SIG-M5 treated with dmso at 0.1 percent for 504 hours (cell line): Measurements from ENCODE around the gene CLEC7A.

ENCODE experiments used
- DNase-seq: peaks from one replicate; lab custom pipeline; 2025; ENCODE audit not compliant: unreplicated experiment; lab: John Stamatoyannopoulos, UW

CLEC7A gene

DNA sequence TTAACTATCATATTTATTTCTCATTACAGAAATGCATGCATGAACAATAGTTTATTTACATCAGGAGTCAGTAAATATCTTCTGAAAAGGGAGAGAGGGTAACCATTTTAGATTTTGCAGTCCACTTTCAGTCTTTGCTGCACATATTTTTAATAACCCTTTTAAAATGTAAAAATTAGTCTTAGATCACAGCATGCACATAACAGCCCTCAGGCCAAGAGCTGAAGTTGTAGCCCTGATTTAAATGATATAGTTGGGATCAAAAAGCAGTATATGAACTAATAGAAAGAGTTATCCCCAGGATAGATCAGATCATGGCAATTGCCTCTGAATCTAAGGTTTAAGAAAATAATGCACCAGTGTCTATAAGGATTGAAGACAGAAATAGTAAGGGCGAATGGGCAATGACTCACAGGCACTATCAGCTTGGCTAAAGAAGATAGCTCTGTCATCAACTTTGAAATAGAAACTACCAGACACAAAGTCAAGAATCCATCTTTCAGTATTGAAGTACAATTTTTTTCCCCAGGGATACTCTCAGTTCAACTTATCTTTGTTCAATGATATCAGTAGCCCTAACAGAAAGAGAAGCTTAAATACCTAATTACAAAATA lies 13.1 kb upstream of the CLEC7A start:
- DNase-seq, result no peak

- peak; percentile 79 for DNase-seq
Measured at GRCh38 chr12:10140001-10140400, 10.0 kb upstream of the CLEC7A start.

DNA sequence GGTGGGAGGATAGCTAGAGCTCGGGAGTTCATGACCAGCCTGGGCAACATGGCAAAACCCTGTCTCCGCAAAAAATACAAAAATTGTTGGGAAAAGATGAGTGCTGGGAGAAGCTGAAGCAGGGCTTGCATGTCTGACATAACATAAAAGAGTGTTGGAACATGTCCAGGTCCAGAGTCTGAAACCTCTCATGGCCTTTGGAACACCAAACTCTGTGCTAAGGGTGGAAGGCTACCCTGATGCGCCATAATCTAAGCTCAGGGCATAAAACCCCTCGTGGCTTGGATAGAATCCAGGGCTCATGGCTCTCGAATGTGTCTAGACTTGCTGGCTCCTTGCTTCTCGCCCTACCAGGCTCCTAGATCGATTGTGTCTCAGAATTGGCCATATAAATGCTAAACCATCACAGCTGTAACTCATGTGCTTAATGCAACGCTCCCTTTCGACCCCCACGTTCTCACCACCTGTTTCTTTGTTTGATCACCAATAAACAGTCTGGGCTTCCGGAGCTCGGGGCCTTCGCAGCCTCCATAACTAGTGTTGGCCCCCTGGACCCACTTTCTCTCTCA lies 6.7 kb upstream of the CLEC7A start:
- DNase-seq, result no peak

GRCh38 chr12:10135126-10135525 lies 5.1 kb upstream of the CLEC7A start:
- DNase-seq, result no peak

GRCh38 chr12:10132850-10133370 lies 2.9 kb upstream of the CLEC7A start:
- DNase-seq, result no peak

DNA sequence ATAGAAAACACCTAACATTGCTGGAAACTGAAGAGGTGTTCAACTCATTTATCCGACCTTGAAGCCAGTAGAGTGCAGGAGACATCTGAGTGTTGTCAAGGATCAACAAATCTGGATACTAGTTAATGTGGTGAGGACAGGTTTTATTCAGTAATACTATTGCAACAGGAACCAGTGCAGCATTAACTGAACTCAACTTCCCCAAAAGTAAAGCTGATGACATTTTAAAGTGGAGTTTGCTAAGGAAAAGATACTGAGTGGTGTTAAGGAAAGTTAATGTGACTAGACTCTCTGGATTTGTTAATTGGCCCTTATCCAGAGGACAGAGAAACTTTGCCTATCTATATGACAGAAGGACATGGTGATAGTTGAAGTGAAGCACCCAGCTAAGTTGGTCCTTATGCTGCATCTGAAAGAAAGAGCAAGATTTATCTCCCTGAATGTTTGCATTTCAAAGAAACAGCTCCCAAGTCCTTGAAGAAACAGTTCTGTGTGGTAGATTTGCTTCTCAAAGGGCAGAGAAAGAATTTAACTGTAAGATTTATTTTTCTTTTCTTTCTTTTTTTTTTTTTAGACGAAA lies 1.2 kb upstream of the CLEC7A start:
- peak; percentile 73 for DNase-seq

DNA sequence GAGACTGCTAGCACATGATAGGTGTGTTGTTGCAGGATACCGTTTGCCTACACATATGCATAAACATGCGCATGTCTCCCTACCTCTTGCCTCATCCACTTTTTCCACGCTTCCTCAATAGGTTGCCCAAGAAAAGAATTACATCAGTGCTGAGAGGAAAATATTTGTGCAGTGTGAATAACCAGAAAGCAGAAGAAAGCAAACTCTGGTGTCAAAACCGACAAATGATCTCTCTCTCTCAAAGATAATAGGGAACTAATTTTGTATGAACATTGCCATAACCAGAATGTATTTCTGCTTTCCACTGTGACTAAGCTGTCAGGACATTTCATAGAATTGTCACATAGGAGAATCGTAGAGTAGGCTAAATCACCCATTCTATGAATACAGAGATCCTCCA lies 1.3 kb downstream of the CLEC7A start:
- DNase-seq, result peak; percentile 100

GRCh38 chr12:10126413-10126812 lies 3.6 kb downstream of the CLEC7A start:
- DNase-seq, result no peak

DNA sequence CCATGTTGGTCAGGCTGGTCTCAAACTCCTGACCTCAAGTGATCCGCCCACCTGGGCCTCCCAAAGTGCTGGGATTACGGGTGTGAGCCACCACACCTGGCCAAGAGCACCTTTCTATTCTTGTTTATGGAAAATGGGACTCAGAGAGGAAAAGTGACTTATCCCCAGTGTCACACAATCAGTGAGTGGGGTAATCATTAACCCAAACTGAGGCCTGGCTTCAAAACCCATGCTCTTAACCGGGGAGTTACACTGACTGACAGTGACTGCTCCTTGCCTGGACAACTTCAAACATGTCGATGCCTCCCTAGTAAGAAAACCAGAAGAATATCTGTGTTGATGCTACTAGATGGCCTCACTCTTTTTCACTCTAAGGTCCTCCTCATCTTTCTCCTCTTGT lies 7.3 kb downstream of the CLEC7A start:
- DNase-seq, result no peak

GRCh38 chr12:10121278-10121677 lies 8.7 kb downstream of the CLEC7A start:
- peak; percentile 94 for DNase-seq

DNA sequence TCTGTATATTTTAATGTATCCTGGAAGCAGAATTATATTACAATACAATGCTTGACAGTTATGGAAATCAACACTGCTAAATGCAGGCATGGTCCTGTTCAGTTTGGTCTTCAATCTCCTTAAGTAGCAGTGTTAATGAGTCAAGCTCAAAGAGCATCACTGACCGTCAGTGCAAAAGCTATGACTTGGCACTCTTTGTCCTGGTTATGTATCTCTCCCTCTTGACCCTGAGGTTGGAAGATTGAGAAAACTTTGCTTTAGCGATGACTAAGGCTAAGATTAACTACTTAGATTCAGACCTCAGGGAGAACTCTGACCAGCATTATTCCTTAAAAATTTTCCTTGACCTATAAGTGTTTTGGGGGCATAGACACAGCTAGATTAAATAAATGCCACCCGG lies 10.9 kb downstream of the CLEC7A start:
- no peak for DNase-seq

- DNase-seq, result no peak
Measured at GRCh38 chr12:10115890-10116289, 14.1 kb downstream of the CLEC7A start.

- DNase-seq, result no peak
Measured at GRCh38 chr12:10115311-10115710, 14.7 kb downstream of the CLEC7A start.

GRCh38 chr12:10113920-10114319 lies 16.1 kb downstream of the CLEC7A start:
- no peak for DNase-seq

- DNase-seq, result no peak
Measured at GRCh38 chr12:10113075-10113474, 16.9 kb downstream of the CLEC7A start.

- no peak for DNase-seq
Measured at GRCh38 chr12:10111451-10111850, 18.5 kb downstream of the CLEC7A start.

GRCh38 chr12:10110256-10110844 lies 19.6 kb downstream of the CLEC7A start:
- DNase-seq, result no peak

DNA sequence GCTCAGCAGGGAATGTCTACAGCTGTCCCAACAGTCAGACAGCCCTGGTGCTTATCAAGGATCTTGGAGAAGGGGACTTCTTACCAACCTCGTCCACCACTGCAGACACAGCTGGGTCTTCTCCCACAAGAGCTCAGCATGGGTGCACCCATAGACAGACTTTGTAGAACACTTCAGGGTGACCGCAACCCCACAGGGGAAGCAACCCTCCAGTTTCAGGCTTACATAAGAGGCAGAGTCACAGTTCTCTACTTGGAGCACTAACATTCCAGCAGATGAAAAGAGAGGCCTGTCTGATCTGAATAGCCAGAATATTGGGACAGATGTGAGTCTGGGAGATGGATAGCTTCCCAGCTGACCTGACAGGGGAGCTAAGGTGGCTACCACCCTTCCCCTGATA lies 27.7 kb downstream of the CLEC7A start:
- DNase-seq, result peak; percentile 92

DNA sequence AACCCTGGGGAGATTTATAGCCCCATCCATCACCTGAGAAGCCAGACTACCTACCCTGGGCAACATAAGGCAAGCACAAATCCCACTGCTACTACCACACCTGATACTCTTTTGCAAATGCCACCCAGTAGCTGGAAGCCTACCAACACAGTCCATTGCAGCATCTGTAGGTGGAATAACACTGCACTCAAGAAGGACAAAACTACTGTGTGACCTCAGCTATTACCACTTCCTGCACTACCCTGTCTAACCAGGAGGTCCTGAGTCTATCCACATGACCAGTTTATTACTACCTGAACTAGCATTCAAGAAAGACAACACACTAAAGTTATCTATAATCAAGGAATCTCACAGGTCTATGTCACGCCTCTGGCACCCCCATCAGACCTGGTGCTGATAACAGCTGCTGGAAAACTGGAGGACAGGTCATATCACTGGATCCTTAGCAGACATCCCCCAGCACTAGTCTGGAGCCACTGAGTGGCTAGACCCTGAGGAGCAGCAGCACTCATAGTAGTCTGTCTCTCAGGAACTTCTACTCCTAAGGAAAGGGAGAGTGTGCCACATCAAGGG lies 28.3 kb downstream of the CLEC7A start:
- no peak for DNase-seq

DNA sequence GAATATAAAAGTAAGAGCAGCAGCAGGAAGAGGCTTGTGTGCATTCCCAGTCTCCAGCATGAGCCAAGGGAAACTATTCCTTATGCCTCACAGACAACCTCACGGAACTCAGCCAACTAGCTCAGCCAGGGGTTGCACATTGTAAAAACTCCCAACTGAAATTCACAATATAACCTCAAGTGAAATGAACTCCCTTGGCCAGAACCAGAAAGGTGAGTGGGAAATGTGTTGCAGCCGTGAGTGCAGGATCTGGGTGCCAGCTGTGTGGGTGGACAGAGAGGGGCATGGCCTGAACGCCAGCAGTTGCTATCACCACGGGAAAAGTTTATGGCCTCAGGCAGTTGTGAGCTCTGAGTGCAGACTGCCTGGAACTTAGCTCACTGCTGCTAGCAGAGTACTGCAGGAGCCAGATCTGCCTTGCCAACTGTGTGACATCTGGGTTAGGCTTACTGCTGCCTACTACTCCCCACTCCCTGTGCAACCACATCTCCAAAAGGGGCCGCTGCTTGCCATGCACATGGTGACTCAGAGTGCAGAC lies 28.9 kb downstream of the CLEC7A start:
- DNase-seq, result no peak

- no peak for DNase-seq
Measured at GRCh38 chr12:10098791-10099190, 31.2 kb downstream of the CLEC7A start, which contains the start of gene CLEC1A. TSS of gene CLEC1A (minus strand) at chr12:10098985. CDS start at chr12:10098922, 63 bp downstream.
